NT2/D1 (cell line): ENCODE data around the gene AURKA.

Experiments
- YY1 ChIP-seq: IDR thresholded peaks from 2 replicates; pipeline ENCODE4 v1.6.1; 2011; ENCODE audit not compliant: insufficient read length, insufficient read depth
- ZNF274 ChIP-seq: IDR thresholded peaks from 2 replicates; pipeline ENCODE4 v1.6.1; 2011; ENCODE audit warnings: mild to moderate bottlenecking, low read depth, low read length

DNA sequence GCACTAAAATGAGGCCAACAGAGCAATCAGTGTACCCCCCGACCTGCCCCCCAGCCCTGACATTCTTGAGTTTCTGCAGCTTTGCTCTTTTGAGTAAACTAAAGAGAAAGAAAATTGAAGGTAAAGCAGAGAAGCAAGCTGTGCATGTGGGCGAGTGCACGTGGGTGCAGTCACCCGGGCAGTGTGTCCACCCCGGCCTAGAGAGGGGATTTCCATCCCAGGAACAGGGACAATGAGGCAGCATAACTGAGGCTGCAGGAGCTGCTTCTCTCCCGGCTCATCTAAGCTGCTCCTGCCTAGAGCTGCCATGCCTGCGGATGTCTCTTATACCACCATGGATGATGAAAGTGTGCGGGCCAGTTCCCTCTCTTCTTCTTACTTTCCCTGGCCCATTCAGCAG, 36.9 kb upstream of the AURKA start:
- TF ChIP-seq YY1 (no peak), ZNF274 (no peak)
